Hematopoietic multipotent progenitor cell treated with erythropoietin and hydrocortisone succinate and interleukin-3 and kit ligand, for 4 days (in vitro differentiated cells): ENCODE results near the gene ENGASE.
"Not testable (repeated sequence)": the region's sequence is repeated elsewhere in the genome, so short reads cannot be mapped to it uniquely, and the experiment has no call there.

Source experiments
- DNase-seq: peaks from one replicate; pipeline ENCODE4 v3.0.0-alpha.2; 2015

The ENGASE gene

DNA sequence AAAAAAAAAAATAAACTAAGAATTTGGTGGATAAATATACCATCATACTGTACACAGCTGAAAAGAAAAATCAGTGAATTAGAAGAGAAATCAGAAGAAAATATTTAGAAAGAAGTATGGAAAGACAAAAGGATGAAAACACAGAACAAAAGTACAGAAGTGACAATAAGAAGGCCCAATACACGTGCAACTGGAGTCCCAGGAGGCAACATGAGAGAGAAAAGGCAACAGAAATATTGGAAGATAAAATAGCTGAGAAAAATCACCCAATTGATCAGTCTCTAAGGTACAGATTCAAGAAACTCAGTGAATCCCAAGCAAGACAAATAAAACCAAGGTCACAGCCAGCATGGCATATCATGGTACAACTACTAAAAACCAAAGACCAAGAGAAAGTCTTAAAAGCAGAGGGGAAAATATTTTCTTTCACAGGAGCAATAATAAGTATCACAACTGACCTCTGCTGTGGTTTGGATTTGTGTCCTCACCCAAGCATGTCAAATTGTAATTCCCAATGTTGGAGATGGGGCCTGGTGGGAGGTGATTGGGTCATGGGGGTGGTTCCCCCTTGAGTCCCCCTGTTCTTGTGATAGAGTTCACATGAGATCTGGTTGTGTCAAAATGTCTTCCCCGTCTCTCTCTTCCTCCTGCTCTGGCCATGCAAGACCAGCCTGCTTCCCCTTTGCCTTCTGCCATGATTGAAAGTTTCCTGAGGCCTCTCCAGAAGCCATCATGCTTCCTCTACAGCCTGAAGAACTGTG lies 20.2 kb upstream of the ENGASE start:
- DNase-seq, result no peak

DNA sequence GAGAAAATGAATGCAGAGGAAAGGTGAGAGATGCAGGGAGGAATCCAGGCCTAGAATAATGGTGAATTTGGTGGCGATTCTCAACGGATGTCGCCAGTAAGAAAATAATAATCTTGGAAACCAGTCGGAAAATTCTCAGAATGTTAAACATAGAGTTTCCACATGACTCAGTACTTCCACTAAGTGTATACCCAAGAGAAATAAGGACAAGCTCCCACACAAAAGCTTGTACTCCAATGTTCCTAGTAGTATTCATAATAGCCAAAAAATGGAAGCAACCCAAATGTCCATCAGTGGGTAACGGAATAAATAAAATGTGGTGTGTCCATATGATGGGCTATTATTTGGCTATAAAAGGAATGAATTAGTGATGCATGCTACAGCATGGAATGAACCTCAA lies 19.4 kb upstream of the ENGASE start:
- DNase-seq, result no peak

DNA sequence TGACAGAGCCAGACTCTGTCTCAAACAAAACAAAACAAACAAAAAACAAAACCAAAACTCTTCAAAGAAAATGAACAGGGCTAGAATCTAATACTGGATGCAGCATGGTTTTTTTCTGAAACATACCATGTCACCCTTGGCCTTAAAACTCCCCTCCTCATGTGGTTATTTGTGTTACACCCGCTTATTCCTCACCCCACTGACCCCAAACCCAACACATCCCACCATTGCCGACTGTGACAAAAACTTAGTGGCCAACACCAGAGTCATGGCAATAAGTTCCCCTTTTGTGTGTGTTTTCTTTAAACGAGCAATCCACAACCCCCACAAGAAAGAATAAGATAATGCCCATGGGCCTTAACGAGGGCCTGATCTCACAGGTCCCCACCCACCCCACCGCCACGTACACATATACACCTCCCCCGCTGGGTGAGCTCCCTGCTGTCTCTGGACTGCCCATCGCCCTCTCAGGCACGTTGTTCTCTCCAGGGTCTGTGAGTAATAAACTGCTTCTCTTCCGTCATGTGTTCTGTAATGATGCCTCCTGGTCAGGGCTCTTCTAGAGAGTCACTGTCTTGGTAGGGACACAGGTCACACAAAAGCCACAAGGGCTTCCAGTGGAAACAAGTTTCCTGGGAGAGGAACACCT lies 16.8 kb upstream of the ENGASE start:
- DNase-seq, result peak; percentile 71

DNA sequence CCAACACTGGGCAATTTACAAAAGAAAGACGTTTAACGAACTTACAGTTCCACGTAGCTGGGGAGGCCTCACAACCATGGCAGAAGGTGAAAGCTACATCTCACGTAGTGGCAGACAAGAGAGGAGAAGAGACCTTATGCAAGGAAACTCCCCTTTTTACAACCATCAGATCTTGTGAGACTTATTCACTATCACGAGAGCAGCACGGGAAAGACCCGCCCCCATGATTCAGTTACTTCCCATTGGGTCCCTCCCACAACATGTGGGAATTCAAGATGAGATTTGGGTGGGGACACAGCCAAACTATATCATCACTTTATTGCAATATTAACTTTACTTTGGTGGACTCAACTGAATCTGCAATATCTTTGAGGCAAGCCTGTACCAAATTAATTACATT lies 11.9 kb upstream of the ENGASE start:
- DNase-seq, result peak; percentile 20

DNA sequence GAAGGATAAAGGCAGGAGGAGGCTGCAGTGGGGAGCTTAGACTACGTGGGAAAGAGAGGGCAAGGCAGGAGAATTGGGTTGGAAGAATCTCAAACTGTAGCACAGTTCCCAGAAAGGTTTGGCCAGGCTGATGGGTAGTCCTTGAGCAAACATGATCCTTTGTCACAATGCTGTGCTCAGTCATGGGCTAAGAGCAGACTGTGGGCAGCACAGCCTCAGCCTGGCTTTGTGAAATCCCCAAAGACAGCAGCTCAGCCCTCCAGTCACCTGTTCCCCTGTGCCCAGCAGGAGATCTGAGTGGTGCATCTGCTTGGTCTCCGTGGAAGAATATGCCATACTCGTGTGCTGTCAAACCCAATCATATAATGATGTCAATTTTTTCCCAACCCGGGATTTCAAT lies 10.6 kb upstream of the ENGASE start:
- DNase-seq, result no peak

DNA sequence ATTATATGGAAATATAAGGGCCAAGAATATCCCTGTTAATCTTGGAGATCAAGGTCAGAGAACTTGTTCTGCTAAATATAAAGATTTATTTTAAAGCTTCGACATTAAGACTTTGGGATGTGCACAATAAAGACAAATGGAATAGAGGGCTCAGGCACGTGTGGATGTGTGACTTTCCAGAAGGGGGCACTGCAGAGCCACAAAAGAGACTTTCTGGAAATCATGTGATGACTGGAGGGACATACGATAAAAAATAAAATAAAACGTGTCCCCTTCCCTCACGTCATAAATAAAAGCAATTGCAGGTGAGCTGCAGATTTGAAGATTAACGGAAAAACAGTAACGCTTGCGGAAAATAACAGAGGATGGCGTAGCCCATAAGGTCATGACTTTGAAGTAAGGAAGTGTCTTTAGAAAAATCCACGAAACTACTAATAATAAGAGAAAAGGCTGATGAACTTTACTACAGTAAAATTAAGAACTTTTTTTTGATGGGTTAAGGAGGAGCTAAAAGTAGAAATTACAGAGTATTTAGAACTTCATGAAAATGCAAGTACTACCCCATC lies 9.4 kb upstream of the ENGASE start:
- DNase-seq, result peak; percentile 76

DNA sequence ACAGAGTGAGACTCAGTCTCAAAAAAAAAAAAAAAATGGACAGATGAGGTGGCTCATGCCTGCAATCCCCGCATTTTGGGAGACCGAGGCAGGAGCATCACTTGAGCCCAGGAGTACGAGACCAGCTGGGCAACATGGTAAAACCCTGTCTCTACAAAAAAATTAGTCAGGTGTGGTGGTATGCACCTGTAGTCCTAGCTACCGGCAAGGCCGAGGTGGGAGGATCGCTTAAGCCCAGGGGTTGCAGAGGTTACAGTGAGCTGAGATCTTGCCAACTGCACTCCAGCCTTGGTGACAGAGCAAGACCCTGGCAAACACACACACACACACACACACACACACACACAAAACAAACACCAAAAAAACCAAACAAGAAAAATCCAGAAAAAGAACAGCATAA lies 7.7 kb upstream of the ENGASE start:
- no peak for DNase-seq

DNA sequence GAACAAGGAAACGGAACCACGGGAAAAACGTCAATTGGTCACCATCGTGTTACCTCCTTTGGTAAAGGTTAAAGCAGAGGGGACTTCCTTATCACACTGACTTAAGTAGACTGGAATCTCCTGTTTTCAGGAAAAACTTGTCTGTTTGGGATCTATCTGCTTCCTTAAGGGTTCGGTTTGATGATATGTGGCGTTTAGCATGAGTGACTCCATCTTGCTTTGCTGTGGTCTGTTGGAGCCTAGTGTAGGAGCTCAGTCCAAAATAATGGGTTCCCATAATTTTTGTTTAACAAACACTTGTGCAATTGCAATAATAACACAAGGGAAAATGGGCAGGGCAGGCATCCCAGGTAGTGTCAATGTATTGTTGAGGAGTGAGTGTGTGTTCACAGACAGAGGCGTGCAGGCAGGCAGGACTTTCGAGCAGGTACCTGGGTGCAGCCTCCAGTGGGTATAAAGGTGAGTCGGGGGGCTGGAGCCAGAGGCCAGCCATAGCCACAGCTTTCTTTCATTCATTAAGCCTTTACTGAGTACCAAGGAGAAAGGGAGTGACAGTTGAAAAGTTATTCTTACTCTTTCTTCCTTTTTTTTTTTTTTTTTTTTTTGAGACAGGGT lies 4.3 kb upstream of the ENGASE start:
- no peak for DNase-seq

DNA sequence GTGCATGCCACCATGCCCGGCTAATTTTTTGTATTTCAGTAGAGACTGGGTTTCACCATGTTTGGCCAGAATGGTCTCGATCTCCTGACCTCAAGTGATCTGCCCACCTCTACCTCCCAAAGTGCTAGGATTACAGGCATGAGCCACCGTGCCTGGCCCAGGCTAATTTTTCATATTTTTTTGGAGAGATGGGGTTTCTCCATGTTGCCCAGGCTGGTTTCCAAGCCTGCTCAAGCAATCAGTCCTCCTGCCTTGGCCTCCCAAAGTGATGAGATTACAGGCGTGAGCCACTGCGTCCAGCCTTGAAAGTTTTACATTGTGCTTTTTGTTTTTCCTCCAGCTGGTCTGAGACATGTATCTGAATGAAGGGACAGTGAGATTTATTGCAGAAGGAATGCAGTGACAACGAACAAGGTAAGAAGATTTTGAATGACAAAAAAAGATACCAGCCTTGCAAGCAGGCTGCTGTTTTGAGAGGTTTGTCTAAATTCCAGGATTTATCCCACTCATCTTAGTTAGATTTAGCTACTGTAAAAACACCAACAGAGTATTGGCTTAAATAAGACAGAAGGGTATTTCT lies 3.4 kb upstream of the ENGASE start:
- DNase-seq, result no peak

DNA sequence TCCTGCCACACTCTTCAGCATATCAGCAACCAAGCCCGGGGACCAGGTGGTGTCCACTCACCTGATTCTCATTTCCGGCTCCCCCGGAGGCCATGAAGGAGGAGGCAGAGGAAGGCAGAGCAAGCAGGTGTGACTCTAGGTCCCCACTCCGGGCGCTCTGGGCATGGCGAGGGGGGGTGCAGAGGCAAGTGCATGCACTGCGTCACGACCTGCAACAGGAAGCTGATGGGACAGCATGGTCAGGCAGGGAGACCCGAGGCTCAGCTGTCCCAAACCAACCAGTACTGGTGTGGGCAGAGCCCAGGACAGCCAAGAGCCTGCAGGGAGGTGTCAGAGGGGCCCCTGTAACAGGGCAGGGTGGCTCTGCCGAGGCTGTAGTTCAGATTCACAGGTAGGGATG lies 2.1 kb upstream of the ENGASE start:
- DNase-seq, result no peak

DNA sequence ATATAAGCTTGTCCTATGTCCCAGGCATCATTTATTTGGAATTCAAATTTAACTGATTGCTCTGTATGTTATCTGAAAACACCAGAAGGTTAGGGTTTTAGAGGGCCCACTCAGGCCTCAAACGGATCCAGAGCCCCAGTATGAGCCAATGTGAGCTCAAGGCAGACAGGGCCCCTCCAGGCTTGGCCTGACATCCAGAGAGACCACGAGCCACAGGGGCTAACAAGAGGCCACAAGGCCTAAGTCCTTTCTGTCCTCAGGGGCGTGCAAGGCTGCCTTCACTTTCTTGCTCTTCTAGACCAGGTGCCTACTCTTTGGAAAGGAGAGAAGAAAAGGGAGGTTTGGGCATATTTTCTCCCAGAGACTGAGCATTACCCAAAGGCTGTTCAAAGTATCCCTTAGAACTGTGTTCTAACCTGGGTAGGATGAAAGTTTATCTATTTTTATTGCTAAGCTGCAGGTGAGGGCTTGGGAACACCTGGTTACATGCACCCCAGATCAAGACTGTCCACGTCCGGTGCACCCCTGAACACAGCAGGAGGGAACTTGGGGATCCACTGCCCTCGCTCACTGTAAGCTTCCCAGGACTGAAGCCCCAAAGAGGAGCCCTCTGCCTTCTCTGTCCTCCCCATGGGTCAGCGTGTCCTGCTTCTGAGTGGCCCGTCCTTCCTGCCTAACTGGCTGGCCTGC lies 1.5 kb upstream of the ENGASE start:
- DNase-seq, result no peak

DNA sequence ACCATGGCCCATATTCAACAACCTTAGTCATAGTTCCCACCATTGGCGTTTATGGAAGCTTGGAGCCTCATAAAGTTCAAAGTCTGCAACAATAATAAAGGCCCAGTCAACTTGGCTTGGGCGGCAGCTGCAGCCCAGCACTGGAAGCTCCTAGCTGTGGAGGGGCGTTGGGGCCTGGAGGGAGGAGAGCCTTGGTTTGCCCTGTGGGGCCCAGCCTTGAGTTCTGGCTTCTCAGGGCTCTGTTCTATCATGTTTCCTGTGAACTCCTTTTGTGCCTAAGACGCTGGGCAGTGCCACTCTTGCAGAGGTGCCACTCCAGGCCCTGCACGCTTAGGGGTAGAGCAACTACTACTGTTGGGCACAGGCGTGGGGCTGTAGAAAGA lies 927 bp upstream of the ENGASE start:
- DNase-seq, result no peak

DNA sequence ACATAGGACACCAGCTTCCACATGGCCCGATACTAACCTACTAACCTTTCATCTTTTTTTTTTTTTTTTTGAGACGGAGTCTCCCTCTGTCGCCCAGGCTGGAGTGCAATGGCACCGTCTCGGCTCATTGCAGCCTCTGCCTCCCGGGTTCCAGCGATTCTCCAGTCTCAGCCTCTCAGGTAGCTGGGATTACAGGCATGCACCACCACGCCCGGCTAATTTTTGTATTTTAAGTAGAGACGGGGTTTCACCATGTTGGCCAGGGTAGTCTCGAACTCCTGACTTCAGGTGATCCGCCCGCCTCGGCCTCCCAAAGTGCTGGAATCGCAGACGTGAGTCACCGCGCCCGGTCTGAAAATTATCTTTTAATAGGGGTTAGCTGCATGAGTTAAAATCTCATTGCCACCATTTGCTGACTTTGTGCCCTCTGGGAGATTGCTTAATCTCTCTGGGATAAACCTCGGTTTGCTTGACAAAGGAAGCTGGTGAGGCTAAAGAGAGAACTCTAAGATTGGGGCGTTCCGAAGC lies 439 bp upstream of the ENGASE start:
- DNase-seq, result not testable (repeated sequence)

DNA sequence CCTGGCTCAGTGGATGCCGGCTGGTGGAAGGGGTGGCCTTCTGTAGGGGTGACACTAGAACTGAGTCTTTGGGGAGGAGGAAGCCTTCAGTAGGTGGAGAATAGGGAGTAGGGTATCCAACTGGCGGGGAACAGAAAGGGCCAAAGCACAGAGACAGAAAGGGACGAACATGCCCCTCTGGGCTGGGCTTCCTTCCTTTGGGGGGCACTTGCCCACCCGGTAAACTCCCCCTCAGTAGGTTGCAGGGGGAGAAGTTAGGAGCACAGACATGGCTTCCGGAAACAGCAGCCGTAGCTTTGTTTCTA lies 774 bp downstream of the ENGASE start:
- peak; percentile 54 for DNase-seq

DNA sequence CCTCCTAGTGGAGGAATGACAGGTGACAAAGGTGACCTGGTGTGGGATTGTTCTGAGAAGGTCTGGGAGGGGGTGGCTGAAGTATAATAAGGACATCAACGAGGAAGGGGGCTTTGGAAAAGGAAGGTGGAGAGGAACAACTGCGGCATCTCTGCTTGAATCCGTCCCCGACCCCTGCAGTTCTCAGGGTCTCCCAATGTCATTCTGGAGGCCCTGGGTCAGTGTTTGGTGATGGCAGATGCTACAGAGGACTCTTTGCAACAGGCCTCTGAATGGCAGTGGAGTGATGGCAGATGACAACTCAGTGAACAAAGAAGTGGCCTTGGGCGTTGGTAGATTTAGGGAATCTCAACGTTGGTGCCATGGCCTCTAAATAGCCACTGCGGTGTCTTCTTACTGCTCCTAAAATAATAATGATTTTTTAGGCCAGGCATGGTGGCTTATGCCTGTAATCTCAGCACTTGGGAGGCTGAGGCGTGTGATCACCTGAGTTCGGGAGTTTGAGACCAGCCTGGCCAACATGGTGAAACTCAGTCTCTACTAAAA lies 1.3 kb downstream of the ENGASE start:
- DNase-seq, result no peak

DNA sequence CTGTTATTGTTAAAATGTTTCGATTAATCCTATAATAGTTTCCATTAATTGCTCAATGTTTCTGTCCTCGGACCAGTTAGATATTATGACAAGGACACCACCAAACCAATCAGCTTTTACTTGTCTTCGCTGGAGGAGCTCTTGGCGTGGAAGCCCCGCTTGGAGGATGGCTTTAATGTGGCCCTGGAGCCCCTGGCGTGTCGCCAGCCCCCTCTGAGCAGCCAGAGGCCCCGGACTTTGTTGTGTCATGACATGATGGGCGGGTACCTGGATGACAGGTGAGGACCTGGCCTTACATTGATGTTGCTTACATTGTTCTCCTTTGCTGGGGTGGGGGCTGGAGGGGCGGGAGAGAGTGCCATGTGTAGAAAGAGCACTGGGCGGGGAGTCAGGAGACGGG lies 3.0 kb downstream of the ENGASE start:
- no peak for DNase-seq

DNA sequence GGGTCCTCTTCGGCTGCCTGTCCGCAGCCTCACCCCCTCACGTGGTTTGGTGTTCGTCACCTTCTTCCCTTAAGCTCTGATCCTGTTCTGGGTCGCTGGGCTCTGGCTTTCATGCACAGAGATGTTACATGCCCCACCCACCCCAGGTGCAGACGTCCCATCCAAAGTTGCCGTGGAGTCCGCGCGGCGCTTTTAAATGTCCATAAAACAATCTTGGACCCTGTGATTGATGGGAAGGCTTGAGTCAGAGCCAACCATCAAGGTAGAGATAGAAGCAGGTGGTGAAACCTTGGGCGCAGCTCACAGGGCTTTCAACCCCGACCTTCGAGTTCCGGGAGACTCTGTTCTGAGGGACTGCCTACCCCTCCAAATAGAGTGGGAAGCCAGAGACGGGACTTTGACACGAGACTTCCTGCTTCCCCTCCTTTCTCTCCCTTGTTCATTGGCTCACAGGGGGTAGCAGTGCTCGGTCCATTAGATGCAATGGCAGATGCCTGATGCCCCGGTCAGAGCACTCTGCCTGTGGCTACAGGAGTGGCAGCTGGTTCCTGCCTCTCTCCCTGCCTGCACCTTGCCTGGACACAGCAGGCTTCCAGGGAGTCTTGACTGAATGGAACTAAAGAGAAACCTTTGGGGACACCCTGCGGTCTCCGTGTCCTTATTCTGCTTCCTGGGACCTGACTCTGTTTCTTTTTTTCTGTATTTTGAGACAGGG lies 4.0 kb downstream of the ENGASE start:
- DNase-seq, result no peak

DNA sequence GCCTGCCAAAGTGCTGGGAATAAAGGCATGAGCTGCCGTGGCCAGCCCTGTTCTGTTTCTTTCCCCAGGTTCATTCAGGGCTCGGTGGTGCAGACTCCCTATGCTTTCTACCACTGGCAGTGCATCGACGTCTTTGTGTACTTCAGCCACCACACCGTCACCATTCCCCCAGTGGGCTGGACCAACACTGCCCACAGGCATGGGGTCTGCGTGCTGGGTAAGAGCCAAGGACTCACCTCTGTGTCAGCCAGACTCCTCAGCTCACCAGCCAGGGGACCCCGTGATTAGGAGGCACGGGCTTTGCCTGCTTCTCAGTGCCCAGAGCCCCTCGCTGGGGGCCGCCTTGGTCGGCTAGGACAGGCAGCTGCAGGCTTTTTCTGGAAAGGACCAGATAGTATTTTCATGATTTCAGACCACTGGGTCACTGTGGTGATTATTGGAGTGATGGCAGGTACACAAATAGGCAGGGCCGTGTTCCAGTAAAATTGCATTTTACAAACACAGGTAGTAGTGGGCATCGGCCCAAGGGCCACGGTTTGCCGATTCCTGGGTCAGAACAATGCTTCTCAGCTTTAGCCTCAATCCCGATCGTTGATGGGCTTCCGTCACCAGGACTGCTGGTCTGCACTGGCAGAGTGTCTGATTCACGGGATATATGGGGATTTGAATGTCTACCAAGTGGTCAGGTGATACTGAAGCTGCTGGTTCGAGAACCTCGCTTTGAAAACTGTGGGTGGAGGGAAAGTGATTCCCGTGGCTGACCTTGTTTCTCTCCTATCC lies 5.0 kb downstream of the ENGASE start:
- DNase-seq, result no peak

DNA sequence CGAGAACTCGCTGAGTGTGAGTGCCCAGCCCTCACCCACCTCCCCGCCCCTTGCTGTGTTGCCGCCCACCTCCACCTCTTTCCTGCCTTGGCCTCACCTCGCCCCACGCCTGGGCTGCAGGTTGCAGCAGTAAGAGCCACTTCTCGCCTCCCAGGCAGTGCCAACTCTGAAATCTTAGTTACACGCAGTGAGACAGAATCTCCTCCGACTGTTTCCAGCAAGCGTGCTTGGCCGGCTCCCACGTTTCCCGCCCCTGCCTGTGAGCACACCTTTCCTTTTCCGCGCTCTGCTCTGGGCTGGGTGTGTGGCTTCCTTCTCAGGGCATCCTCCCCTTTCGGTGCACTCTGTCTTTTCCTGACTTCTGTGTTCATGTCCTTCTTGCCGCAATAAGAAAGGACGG lies 5.7 kb downstream of the ENGASE start:
- DNase-seq, result no peak

DNA sequence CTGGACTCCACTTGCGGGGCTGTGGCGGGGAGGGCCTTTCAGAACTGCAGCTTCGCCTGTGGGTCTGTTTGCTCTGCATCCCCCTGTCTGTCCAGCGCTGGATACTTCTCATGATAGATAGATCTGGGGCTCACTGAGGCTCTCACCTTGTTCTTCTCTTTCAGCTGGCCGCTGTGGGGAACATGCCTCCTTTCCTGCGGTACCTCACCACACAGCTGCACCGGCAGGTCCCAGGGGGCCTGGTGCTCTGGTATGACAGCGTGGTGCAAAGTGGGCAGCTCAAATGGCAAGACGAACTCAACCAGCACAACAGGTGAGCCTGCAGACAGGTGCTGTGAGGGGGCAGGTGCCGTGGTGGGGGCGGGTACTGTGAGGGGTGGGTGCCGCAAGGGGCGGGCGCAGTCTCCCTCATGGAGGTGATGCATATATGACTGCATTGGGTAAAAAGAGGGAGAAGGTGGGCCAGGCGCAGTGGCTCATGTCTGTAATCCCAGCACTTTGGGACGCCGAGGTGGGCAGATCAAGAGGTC lies 6.2 kb downstream of the ENGASE start:
- DNase-seq, result no peak
